Smooth muscle cell (in vitro differentiated cells): ENCODE measurements around the gene GPX6. TPM values are rescaled to one million over a fixed set of nuclear protein-coding genes. Genes with fewer than 3 reads are reported as not detected.

Experiments used
- DNase-seq: peaks from one replicate; lab custom pipeline; 2025; ENCODE audit not compliant: unreplicated experiment; lab: John Stamatoyannopoulos, UW
- H2AFZ ChIP-seq: fragments of 200-600 bp; sonication (generic); 2 replicates; pipeline ENCODE4 v1.6.0; 2016; ENCODE audit warnings: antibody characterized with exemption, low read depth, mild to moderate bottlenecking
- H3F3A ChIP-seq: fragments of 200-600 bp; sonication (generic); 2 replicates; pipeline ENCODE4 v1.6.0; 2017; ENCODE audit warnings: antibody characterized with exemption, low read depth
- H3K27ac ChIP-seq: fragments of 200-600 bp; sonication (generic); 2 replicates; pipeline ENCODE4 v1.5.1; 2016; ENCODE audit warnings: low read depth, mild to moderate bottlenecking
- H3K27me3 ChIP-seq: fragments of 200-600 bp; sonication (generic); 2 replicates; pipeline ENCODE4 v1.6.1; 2016; ENCODE audit warnings: low read depth, mild to moderate bottlenecking
- H3K36me3 ChIP-seq: fragments of 200-600 bp; sonication (generic); 2 replicates; pipeline ENCODE4 v1.5.1; 2016; ENCODE audit warnings: low read depth
- H3K4me1 ChIP-seq: fragments of 200-600 bp; sonication (generic); 2 replicates; pipeline ENCODE4 v1.5.1; 2016; ENCODE audit warnings: low read depth
- H3K4me2 ChIP-seq: fragments of 200-600 bp; sonication (generic); 2 replicates; pipeline ENCODE4 v1.6.0; 2016; ENCODE audit warnings: mild to moderate bottlenecking
- H3K4me3 ChIP-seq: fragments of 200-600 bp; sonication (generic); 2 replicates; pipeline ENCODE4 v1.5.1; 2016; ENCODE audit warnings: mild to moderate bottlenecking
- H3K79me2 ChIP-seq: fragments of 200-600 bp; sonication (generic); 2 replicates; pipeline ENCODE4 v1.6.0; 2016; ENCODE audit warnings: low read depth, mild to moderate bottlenecking
- H3K9ac ChIP-seq: fragments of 200-600 bp; sonication (generic); 2 replicates; pipeline ENCODE4 v1.6.0; 2016; ENCODE audit warnings: low read depth
- H3K9me3 ChIP-seq: fragments of 200-600 bp; sonication (generic); replicated peaks from 2 replicates; pipeline ENCODE4 v1.5.1; 2016; ENCODE audit warnings: low read depth
- H4K20me1 ChIP-seq: fragments of 200-600 bp; sonication (generic); 2 replicates; pipeline ENCODE4 v1.6.0; 2016; ENCODE audit warnings: low read depth
- WGBS: methylation state at CpG from one replicate; pipeline ENCODE4 v1.1.7; 2016; ENCODE audit warnings: low lambda C conversion rate; 5-methylcytosine and 5-hydroxymethylcytosine counted together
- polyA plus RNA-seq: library from polyadenylated mRNA; unstranded; fragments of >200 nt; fragmentation: Nextera tagmentation; extraction: Ambion mirVana; gene quantifications from 2 replicates; pipeline ENCODE4 v1.2.1, GENCODE V29; 2016
- total RNA-seq: library from RNA; depleted of rRNA; stranded (reverse); fragments of >200 nt; gene quantifications from 2 replicates; pipeline ENCODE4 v1.2.3, GENCODE V29; 2014
- TF ChIP-seq, protein P1 (sequence below): fragments of 200-600 bp; sonication (generic); IDR thresholded peaks from 2 replicates; pipeline ENCODE4 v1.5.1; 2017; ENCODE audit warnings: borderline replicate concordance, mild to moderate bottlenecking, antibody characterized with exemption; ENCODE audit not compliant: insufficient read depth, poor library complexity, severe bottlenecking

Gene GPX6
- total and polyA plus RNA-seq, 2 experiments from 2014 or later, result not detected

DNA sequence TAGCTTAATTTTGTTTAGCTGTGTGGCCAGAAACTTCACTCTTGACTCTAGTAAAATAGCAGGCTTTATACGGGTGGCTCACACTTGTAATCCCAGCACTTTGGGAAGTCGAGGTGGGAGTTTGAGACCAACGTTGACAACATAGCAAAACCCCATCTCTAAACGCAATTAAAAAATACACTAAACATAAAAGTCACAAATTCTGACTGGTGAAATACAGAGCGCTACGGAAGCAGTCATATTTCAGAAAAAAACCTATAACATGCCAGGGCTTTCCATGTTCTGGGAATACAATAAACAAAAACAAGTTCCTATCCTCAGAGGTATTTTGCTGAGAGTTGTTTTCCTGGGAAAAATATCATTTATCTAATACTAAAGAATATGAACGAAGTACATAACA, 47.5 kb downstream of the GPX6 start:
- TF ChIP-seq, protein P1, sequence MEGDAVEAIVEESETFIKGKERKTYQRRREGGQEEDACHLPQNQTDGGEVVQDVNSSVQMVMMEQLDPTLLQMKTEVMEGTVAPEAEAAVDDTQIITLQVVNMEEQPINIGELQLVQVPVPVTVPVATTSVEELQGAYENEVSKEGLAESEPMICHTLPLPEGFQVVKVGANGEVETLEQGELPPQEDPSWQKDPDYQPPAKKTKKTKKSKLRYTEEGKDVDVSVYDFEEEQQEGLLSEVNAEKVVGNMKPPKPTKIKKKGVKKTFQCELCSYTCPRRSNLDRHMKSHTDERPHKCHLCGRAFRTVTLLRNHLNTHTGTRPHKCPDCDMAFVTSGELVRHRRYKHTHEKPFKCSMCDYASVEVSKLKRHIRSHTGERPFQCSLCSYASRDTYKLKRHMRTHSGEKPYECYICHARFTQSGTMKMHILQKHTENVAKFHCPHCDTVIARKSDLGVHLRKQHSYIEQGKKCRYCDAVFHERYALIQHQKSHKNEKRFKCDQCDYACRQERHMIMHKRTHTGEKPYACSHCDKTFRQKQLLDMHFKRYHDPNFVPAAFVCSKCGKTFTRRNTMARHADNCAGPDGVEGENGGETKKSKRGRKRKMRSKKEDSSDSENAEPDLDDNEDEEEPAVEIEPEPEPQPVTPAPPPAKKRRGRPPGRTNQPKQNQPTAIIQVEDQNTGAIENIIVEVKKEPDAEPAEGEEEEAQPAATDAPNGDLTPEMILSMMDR, result no peak
- H4K20me1 ChIP-seq, result no peaks in the 10 kb centered on the region
- H3K27ac ChIP-seq, result no peak overlapping the region
- no peaks in the 10 kb centered on the region for H3K36me3 ChIP-seq
- H3K27me3 ChIP-seq, result peaks cover 11% of the 10 kb centered on the region
- H3K9me3 ChIP-seq, result no peaks in the 10 kb centered on the region
- H3K4me3 ChIP-seq, result no peak overlapping the region
- DNase-seq, result no peak
- H3K79me2 ChIP-seq, result no peaks in the 10 kb centered on the region
- 96% methylated on average over 7 of the region's 7 CpGs for WGBS
- no peaks in the 10 kb centered on the region for H3K4me1 ChIP-seq
- no peak overlapping the region for H3K4me2 ChIP-seq
- no peak overlapping the region for H2AFZ ChIP-seq
- no peak overlapping the region for H3K9ac ChIP-seq
- no peaks in the 10 kb centered on the region for H3F3A ChIP-seq

DNA sequence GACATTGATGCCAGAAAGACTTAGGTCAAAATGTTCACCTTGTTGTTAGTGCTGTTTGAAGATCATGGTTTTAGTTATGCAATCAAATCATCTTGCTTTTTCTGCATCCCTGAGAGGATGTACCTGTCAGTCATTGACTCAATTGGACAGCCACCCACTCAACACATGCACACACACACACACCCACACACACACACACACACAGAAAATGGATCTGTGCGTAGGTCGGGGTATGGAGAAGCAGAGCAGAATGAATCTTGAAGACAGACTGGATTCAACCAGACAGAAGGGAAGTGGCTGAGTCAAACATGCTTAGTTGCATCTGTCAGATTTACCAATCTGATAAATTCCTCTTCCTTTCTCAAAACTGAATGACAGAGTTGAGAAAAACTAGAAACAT, 53.2 kb downstream of the GPX6 start:
- Histone ChIP-seq H3K4me1 (no peaks in the 10 kb centered on the region), H3K36me3 (no peaks in the 10 kb centered on the region), H2AFZ (no peak overlapping the region), H3K79me2 (no peaks in the 10 kb centered on the region), H3K9ac (no peak overlapping the region), H3K4me2 (no peak overlapping the region), H3K9me3 (no peaks in the 10 kb centered on the region), H3K27me3 (peaks cover 53% of the 10 kb centered on the region), H3F3A (no peaks in the 10 kb centered on the region), H3K4me3 (no peak overlapping the region), H3K27ac (no peak overlapping the region), H4K20me1 (no peaks in the 10 kb centered on the region)
- TF ChIP-seq, protein P1, result no peak
- no peak for DNase-seq
- 54% methylated on average over 2 of the region's 2 CpGs for WGBS

DNA sequence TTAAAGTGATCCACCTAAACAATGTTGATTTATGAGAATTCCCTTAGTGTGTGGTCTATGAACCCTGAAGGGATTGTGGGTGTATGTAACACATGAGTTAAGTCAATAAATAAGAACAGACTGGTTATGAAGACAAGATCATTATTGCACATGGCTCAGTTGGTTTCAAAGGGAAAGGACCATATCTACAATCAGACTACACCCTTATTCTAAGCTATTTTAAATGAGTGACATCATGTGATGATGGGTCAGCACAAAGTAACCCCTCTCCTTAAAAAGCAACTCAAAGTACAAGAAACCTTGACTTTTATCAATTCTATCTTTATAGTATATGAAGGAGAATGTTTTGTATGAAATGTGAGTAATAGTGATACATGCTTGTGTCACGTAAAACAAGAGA, 57.0 kb downstream of the GPX6 start:
- WGBS, result 78% methylated on average over 1 of the region's 1 CpG

More for the DNA sequence above, 57.0 kb downstream of the GPX6 start:
- Histone ChIP-seq H3K27ac (no peak overlapping the region), H3K9ac (no peak overlapping the region), H4K20me1 (no peaks in the 10 kb centered on the region), H3K4me3 (no peak overlapping the region), H3K79me2 (no peaks in the 10 kb centered on the region), H3K4me2 (no peak overlapping the region), H3K27me3 (peaks cover 66% of the 10 kb centered on the region), H3F3A (no peaks in the 10 kb centered on the region), H2AFZ (no peak overlapping the region), H3K4me1 (no peaks in the 10 kb centered on the region), H3K9me3 (no peaks in the 10 kb centered on the region), H3K36me3 (no peaks in the 10 kb centered on the region)
- TF ChIP-seq, protein P1, result no peak
- DNase-seq, result no peak

Other genes with a start within 250 kb of the GPX6 start
- gene ZSCAN26, start 248.7 kb downstream of the GPX6 start, total RNA-seq, result 16.1 and 22.4 TPM in 2 replicates
- gene ZSCAN26, start 248.7 kb downstream of the GPX6 start, polyA plus RNA-seq, result 7.0 and 10.7 TPM in 2 replicates
- gene PGBD1, start 234.2 kb downstream of the GPX6 start, total RNA-seq, result 9.2 and 15.1 TPM in 2 replicates
- 8.1 and 9.7 TPM in 2 replicates for gene PGBD1, start 234.2 kb downstream of the GPX6 start, polyA plus RNA-seq
- 1.5 and 1.9 TPM in 2 replicates for gene ZSCAN31, start 179.6 kb downstream of the GPX6 start, total RNA-seq
- 1.1 and 6.2 TPM in 2 replicates for gene ZSCAN31, start 179.6 kb downstream of the GPX6 start, polyA plus RNA-seq
- 5.2 and 7.9 TPM in 2 replicates for gene ZKSCAN3, start 165.8 kb downstream of the GPX6 start, total RNA-seq
- gene ZKSCAN3, start 165.8 kb downstream of the GPX6 start, polyA plus RNA-seq, result 1.7 and 3.6 TPM in 2 replicates
- gene ZSCAN12, start 116.0 kb downstream of the GPX6 start, total RNA-seq, result 6.6 and 6.8 TPM in 2 replicates
- 1.3 and 3.2 TPM in 2 replicates for gene ZSCAN12, start 116.0 kb downstream of the GPX6 start, polyA plus RNA-seq
- gene ZSCAN23, start 72.3 kb downstream of the GPX6 start, total RNA-seq, result 1.6 and 2.7 TPM in 2 replicates
- gene ZSCAN23, start 72.3 kb downstream of the GPX6 start, polyA plus RNA-seq, result 0.60 and 0.94 TPM in 2 replicates
- gene GPX5, start 10.1 kb upstream of the GPX6 start, total RNA-seq, result 2.3 and 12.8 TPM in 2 replicates
- gene GPX5, start 10.1 kb upstream of the GPX6 start, polyA plus RNA-seq, result 6.5 and 9.5 TPM in 2 replicates